SU-DHL-6 (cell line): ENCODE data around the gene NID1.

Source experiments
- H2AFZ ChIP-seq: fragments of 200-600 bp; sonication (generic); 2 replicates; pipeline ENCODE4 v1.6.1; 2014; ENCODE audit warnings: low read depth, mild to moderate bottlenecking, moderate library complexity, mixed read lengths, antibody characterized with exemption, low read length; ENCODE audit not compliant: severe bottlenecking
- H3F3A ChIP-seq: fragments of 200-600 bp; shearing (Covaris generic); 2 replicates; pipeline ENCODE4 v1.6.0; 2016; ENCODE audit warnings: antibody characterized with exemption, mild to moderate bottlenecking; ENCODE audit not compliant: insufficient read depth
- H3K27ac ChIP-seq: fragments of 200-600 bp; sonication (generic); 2 replicates; pipeline ENCODE4 v1.5.1; 2016; ENCODE audit warnings: low read depth, mild to moderate bottlenecking, low read length, moderate library complexity, mixed read lengths
- H3K27me3 ChIP-seq: fragments of 200-600 bp; sonication (generic), shearing (Covaris generic); 2 replicates; pipeline ENCODE4 v1.6.0; 2014; ENCODE audit warnings: mild to moderate bottlenecking, low read length
- H3K36me3 ChIP-seq: fragments of 200-600 bp; sonication (generic); 2 replicates; pipeline ENCODE4 v1.6.1; 2014; ENCODE audit warnings: mild to moderate bottlenecking, low read length, mixed read lengths
- H3K4me2 ChIP-seq: fragments of 300-600, 200-600 bp; shearing (Covaris generic), sonication (generic); 2 replicates; pipeline ENCODE4 v1.6.0; 2014; ENCODE audit warnings: low read length, low read depth, mild to moderate bottlenecking; ENCODE audit not compliant: poor library complexity, severe bottlenecking
- H3K4me3 ChIP-seq: fragments of 200-600 bp; sonication (generic); 2 replicates; pipeline ENCODE4 v1.5.1; 2014; ENCODE audit warnings: antibody characterized with exemption, low read length, mild to moderate bottlenecking, mixed read lengths; ENCODE audit not compliant: insufficient read depth, poor library complexity, severe bottlenecking
- H3K79me2 ChIP-seq: fragments of 200-600 bp; sonication (generic); 2 replicates; pipeline ENCODE4 v1.6.1; 2014; ENCODE audit warnings: mild to moderate bottlenecking, low read length, moderate library complexity; ENCODE audit not compliant: insufficient read depth
- H3K9ac ChIP-seq: fragments of 200-600 bp; sonication (generic); 2 replicates; pipeline ENCODE4 v1.7.0; 2014; ENCODE audit warnings: mild to moderate bottlenecking, low read length
- H3K9me2 ChIP-seq: fragments of 200-600 bp; sonication (generic); replicated peaks from 2 replicates; pipeline ENCODE4 v1.6.1; 2014; ENCODE audit warnings: low read length; ENCODE audit not compliant: insufficient read depth
- H3K9me3 ChIP-seq: fragments of 200-600 bp; sonication (generic); 2 replicates; pipeline ENCODE4 v1.6.1; 2014; ENCODE audit warnings: low read length, mixed read lengths; ENCODE audit not compliant: insufficient read depth
- H4K20me1 ChIP-seq: fragments of 200-600 bp; sonication (generic); 2 replicates; pipeline ENCODE4 v1.6.1; 2014; ENCODE audit warnings: low read depth, mild to moderate bottlenecking, antibody characterized with exemption, low read length, moderate library complexity, mixed read lengths
- EZH2phosphoT487 ChIP-seq: fragments of 200-600 bp; sonication (generic), shearing (Covaris generic); conservative IDR thresholded peaks from 2 replicates; pipeline ENCODE4 v1.6.1; 2018; ENCODE audit warnings: mild to moderate bottlenecking, antibody characterized with exemption, low read length, moderate library complexity, mixed read lengths
- TF ChIP-seq, protein P1 (sequence below): fragments of 200-600 bp; sonication (generic); IDR thresholded peaks from one replicate; pipeline ENCODE4 v1.5.1; 2017; ENCODE audit warnings: antibody characterized with exemption, mild to moderate bottlenecking, low read length, moderate library complexity; ENCODE audit not compliant: insufficient read depth, poor library complexity, severe bottlenecking

NID1 gene

GRCh38 chr1:235996048-235996785, 68.7 kb downstream of the NID1 start:
- Histone ChIP-seq H3F3A (no peaks in the 10 kb centered on the region), H3K27ac (no peak overlapping the region), H3K4me2 (no peak overlapping the region), H3K36me3 (no peaks in the 10 kb centered on the region), H3K9ac (no peak overlapping the region), H3K9me2 (no peaks in the 10 kb centered on the region), H4K20me1 (no peaks in the 10 kb centered on the region), H3K27me3 (no peaks in the 10 kb centered on the region), H3K79me2 (no peaks in the 10 kb centered on the region), H2AFZ (no peak overlapping the region), H3K9me3 (no peaks in the 10 kb centered on the region), H3K4me3 (no peak overlapping the region)
- no peak for TF ChIP-seq EZH2phosphoT487
- TF ChIP-seq, protein P1, sequence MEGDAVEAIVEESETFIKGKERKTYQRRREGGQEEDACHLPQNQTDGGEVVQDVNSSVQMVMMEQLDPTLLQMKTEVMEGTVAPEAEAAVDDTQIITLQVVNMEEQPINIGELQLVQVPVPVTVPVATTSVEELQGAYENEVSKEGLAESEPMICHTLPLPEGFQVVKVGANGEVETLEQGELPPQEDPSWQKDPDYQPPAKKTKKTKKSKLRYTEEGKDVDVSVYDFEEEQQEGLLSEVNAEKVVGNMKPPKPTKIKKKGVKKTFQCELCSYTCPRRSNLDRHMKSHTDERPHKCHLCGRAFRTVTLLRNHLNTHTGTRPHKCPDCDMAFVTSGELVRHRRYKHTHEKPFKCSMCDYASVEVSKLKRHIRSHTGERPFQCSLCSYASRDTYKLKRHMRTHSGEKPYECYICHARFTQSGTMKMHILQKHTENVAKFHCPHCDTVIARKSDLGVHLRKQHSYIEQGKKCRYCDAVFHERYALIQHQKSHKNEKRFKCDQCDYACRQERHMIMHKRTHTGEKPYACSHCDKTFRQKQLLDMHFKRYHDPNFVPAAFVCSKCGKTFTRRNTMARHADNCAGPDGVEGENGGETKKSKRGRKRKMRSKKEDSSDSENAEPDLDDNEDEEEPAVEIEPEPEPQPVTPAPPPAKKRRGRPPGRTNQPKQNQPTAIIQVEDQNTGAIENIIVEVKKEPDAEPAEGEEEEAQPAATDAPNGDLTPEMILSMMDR = no peak

- no peaks in the 10 kb centered on the region for H4K20me1 ChIP-seq
- no peak overlapping the region for H3K27ac ChIP-seq
- TF ChIP-seq EZH2phosphoT487 = no peak
These were observed 69.4 kb downstream of the NID1 start for GRCh38 chr1:235995511-235995910.

GRCh38 chr1:235993652-235994051, 71.2 kb downstream of the NID1 start:
- no peaks in the 10 kb centered on the region for H3K36me3 ChIP-seq
- H3K4me3 ChIP-seq = no peak overlapping the region
- no peaks in the 10 kb centered on the region for H3K27me3 ChIP-seq
- TF ChIP-seq, protein P1 = no peak
- TF ChIP-seq EZH2phosphoT487 = no peak
- H4K20me1 ChIP-seq = no peaks in the 10 kb centered on the region
- no peak overlapping the region for H2AFZ ChIP-seq
- H3K79me2 ChIP-seq = no peaks in the 10 kb centered on the region
- H3K9me2 ChIP-seq = no peaks in the 10 kb centered on the region
- no peak overlapping the region for H3K27ac ChIP-seq
- no peaks in the 10 kb centered on the region for H3F3A ChIP-seq
- no peaks in the 10 kb centered on the region for H3K9me3 ChIP-seq
- H3K4me2 ChIP-seq = no peak overlapping the region
- H3K9ac ChIP-seq = no peak overlapping the region

More at GRCh38 chr1:235995511-235995910, 69.4 kb downstream of the NID1 start:
- no peak overlapping the region for H2AFZ ChIP-seq
- no peaks in the 10 kb centered on the region for H3K9me3 ChIP-seq
- no peak overlapping the region for H3K4me3 ChIP-seq
- no peaks in the 10 kb centered on the region for H3K27me3 ChIP-seq
- no peaks in the 10 kb centered on the region for H3K79me2 ChIP-seq
- no peaks in the 10 kb centered on the region for H3F3A ChIP-seq
- no peaks in the 10 kb centered on the region for H3K36me3 ChIP-seq
- no peak overlapping the region for H3K4me2 ChIP-seq
- H3K9ac ChIP-seq = no peak overlapping the region
- H3K9me2 ChIP-seq = no peaks in the 10 kb centered on the region

DNA sequence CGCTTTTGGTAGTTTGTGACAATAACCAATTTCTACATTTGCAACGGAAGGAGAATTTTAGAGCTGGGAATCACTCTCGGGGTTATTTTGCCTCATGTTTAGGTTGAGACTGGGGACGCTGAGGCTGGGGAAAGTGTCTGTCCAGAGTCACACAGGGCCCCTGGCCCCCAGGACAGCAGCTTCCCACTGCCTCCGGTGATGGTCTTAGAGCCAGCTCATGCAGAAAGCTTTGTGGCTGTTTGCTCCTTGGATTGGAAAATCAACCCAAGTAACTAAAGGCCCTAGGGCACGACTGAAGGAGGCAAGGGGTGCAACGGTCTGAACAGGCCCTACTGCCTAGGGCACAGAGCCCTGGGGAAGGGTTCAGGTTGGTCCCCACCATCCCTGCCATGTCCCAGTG, 72.0 kb downstream of the NID1 start:
- TF ChIP-seq, protein P1 = no peak
- no peak for TF ChIP-seq EZH2phosphoT487
- no peaks in the 10 kb centered on the region for H3K9me2 ChIP-seq

More for the DNA sequence above, 72.0 kb downstream of the NID1 start:
- H3K4me3 ChIP-seq = no peak overlapping the region
- no peaks in the 10 kb centered on the region for H4K20me1 ChIP-seq
- no peaks in the 10 kb centered on the region for H3K79me2 ChIP-seq
- H3K27me3 ChIP-seq = no peaks in the 10 kb centered on the region
- no peaks in the 10 kb centered on the region for H3K36me3 ChIP-seq
- H2AFZ ChIP-seq = no peak overlapping the region
- no peaks in the 10 kb centered on the region for H3F3A ChIP-seq
- H3K9me3 ChIP-seq = no peaks in the 10 kb centered on the region
- no peak overlapping the region for H3K27ac ChIP-seq
- H3K4me2 ChIP-seq = no peak overlapping the region
- H3K9ac ChIP-seq = no peak overlapping the region
